ENCODE results near the gene TECPR2. TPM values are rescaled to one million over a fixed set of nuclear protein-coding genes. Genes with fewer than 3 reads are reported as not detected.

TECPR2 gene
- total and polyA plus RNA-seq, 4 donors: 3.5 to 32.5 (median 18.9) TPM

- H3K4me3 ChIP-seq (ENCODE audit: low read length in 2 of 2): no peak overlapping the region
- no peaks in the 10 kb centered on the region for H3K36me3 ChIP-seq (ENCODE audit: control insufficient read depth in 1 of 2, insufficient read depth in 2 of 2, low read length in 1 of 2)
- peak overlapping the region in 1 of 2 donors; percentile 48 for H3K27ac ChIP-seq (ENCODE audit: low read depth in 1 of 2, low read length in 2 of 2)
- DNase-seq (no peak), ATAC-seq (ENCODE audit: low FRiP score) (no peak)
- WGBS, 2 donors: 80 to 81% methylated on average over 3 of the region's 3 CpGs
- no peaks in the 10 kb centered on the region for H3K27me3 ChIP-seq (ENCODE audit: control insufficient read depth in 1 of 2, insufficient read depth in 2 of 2, low read length in 1 of 2)
- intact Hi-C loops (cut with DNase I): no loop called here
- H3K9me3 ChIP-seq (ENCODE audit: control insufficient read depth, low read length): no peaks in the 10 kb centered on the region
- no peaks in the 10 kb centered on the region for H3K4me1 ChIP-seq (ENCODE audit: control insufficient read depth in 1 of 2, insufficient read depth in 2 of 2, low read length in 2 of 2)
These were observed 138.0 kb downstream of the TECPR2 start for GRCh38 chr14:102500713-102501112.

GRCh38 chr14:102501751-102502315 lies 139.1 kb downstream of the TECPR2 start:
- no peaks in the 10 kb centered on the region for H3K9me3 ChIP-seq (ENCODE audit: control insufficient read depth, low read length)
- WGBS, 2 donors: 88 to 90% methylated on average over 20 of the region's 20 CpGs
- no peak overlapping the region for H3K27ac ChIP-seq (ENCODE audit: low read depth in 1 of 2, low read length in 2 of 2)
- intact Hi-C loops (cut with DNase I): no loop called here
- no peak overlapping the region for H3K4me3 ChIP-seq (ENCODE audit: low read length in 2 of 2)
- ATAC-seq (ENCODE audit: low FRiP score) (no peak), DNase-seq (no peak)
- H3K27me3 ChIP-seq (ENCODE audit: control insufficient read depth in 1 of 2, insufficient read depth in 2 of 2, low read length in 1 of 2): no peaks in the 10 kb centered on the region
- H3K4me1 ChIP-seq (ENCODE audit: control insufficient read depth in 1 of 2, insufficient read depth in 2 of 2, low read length in 2 of 2): no peaks in the 10 kb centered on the region
- H3K36me3 ChIP-seq (ENCODE audit: control insufficient read depth in 1 of 2, insufficient read depth in 2 of 2, low read length in 1 of 2): no peaks in the 10 kb centered on the region

- Histone ChIP-seq H3K4me3 (ENCODE audit: low read length in 2 of 2) (no peak overlapping the region), H3K4me1 (ENCODE audit: control insufficient read depth in 1 of 2, insufficient read depth in 2 of 2, low read length in 2 of 2) (no peaks in the 10 kb centered on the region), H3K36me3 (ENCODE audit: control insufficient read depth in 1 of 2, insufficient read depth in 2 of 2, low read length in 1 of 2) (no peaks in the 10 kb centered on the region), H3K9me3 (ENCODE audit: control insufficient read depth, low read length) (no peaks in the 10 kb centered on the region), H3K27ac (ENCODE audit: low read depth in 1 of 2, low read length in 2 of 2) (no peak overlapping the region), H3K27me3 (ENCODE audit: control insufficient read depth in 1 of 2, insufficient read depth in 2 of 2, low read length in 1 of 2) (no peaks in the 10 kb centered on the region)
- WGBS, 2 donors: 94 to 96% methylated on average over 10 of the region's 10 CpGs
- ATAC-seq (ENCODE audit: low FRiP score) (no peak), DNase-seq (no peak)
- intact Hi-C loops (cut with DNase I): no loop called here
These were observed 139.8 kb downstream of the TECPR2 start for GRCh38 chr14:102502571-102502970.

- H3K27me3 ChIP-seq (ENCODE audit: control insufficient read depth in 1 of 2, insufficient read depth in 2 of 2, low read length in 1 of 2): no peaks in the 10 kb centered on the region
- H3K9me3 ChIP-seq (ENCODE audit: control insufficient read depth, low read length): no peaks in the 10 kb centered on the region
- DNase-seq (no peak), ATAC-seq (ENCODE audit: low FRiP score) (no peak)
- H3K27ac ChIP-seq (ENCODE audit: low read depth in 1 of 2, low read length in 2 of 2): no peak overlapping the region
- H3K4me3 ChIP-seq (ENCODE audit: low read length in 2 of 2): no peak overlapping the region
- WGBS, 2 donors: 77 to 81% methylated on average over 12 of the region's 12 CpGs
- intact Hi-C loops (cut with DNase I): no loop called here
- H3K4me1 ChIP-seq (ENCODE audit: control insufficient read depth in 1 of 2, insufficient read depth in 2 of 2, low read length in 2 of 2): no peaks in the 10 kb centered on the region
- H3K36me3 ChIP-seq (ENCODE audit: control insufficient read depth in 1 of 2, insufficient read depth in 2 of 2, low read length in 1 of 2): no peaks in the 10 kb centered on the region
These were observed 141.0 kb downstream of the TECPR2 start for GRCh38 chr14:102503641-102504327.

- Histone ChIP-seq H3K36me3 (ENCODE audit: control insufficient read depth in 1 of 2, insufficient read depth in 2 of 2, low read length in 1 of 2) (no peaks in the 10 kb centered on the region), H3K4me3 (ENCODE audit: low read length in 2 of 2) (no peak overlapping the region), H3K27ac (ENCODE audit: low read depth in 1 of 2, low read length in 2 of 2) (no peak overlapping the region), H3K9me3 (ENCODE audit: control insufficient read depth, low read length) (no peaks in the 10 kb centered on the region), H3K4me1 (ENCODE audit: control insufficient read depth in 1 of 2, insufficient read depth in 2 of 2, low read length in 2 of 2) (no peaks in the 10 kb centered on the region), H3K27me3 (ENCODE audit: control insufficient read depth in 1 of 2, insufficient read depth in 2 of 2, low read length in 1 of 2) (no peaks in the 10 kb centered on the region)
- intact Hi-C loops (cut with DNase I): no loop called here
- DNase-seq: no peak
- ATAC-seq (ENCODE audit: low FRiP score): no peak
- WGBS, 2 donors: 70 to 76% methylated on average over 18 of the region's 18 CpGs
These were observed 141.7 kb downstream of the TECPR2 start for GRCh38 chr14:102504328-102504999.

- Histone ChIP-seq H3K9me3 (ENCODE audit: control insufficient read depth, low read length) (no peaks in the 10 kb centered on the region), H3K36me3 (ENCODE audit: control insufficient read depth in 1 of 2, insufficient read depth in 2 of 2, low read length in 1 of 2) (no peaks in the 10 kb centered on the region), H3K4me3 (ENCODE audit: low read length in 2 of 2) (no peak overlapping the region), H3K4me1 (ENCODE audit: control insufficient read depth in 1 of 2, insufficient read depth in 2 of 2, low read length in 2 of 2) (no peaks in the 10 kb centered on the region), H3K27me3 (ENCODE audit: control insufficient read depth in 1 of 2, insufficient read depth in 2 of 2, low read length in 1 of 2) (no peaks in the 10 kb centered on the region), H3K27ac (ENCODE audit: low read depth in 1 of 2, low read length in 2 of 2) (no peak overlapping the region)
- DNase-seq: no peak
- intact Hi-C loops (cut with DNase I): no loop called here
- ATAC-seq (ENCODE audit: low FRiP score): no peak
- WGBS, 2 donors: 76 to 77% methylated on average over 7 of the region's 7 CpGs
These were observed 142.4 kb downstream of the TECPR2 start for GRCh38 chr14:102505000-102505619.

GRCh38 chr14:102505775-102506625 lies 143.3 kb downstream of the TECPR2 start:
- H3K27ac ChIP-seq (ENCODE audit: low read depth in 1 of 2, low read length in 2 of 2): no peak overlapping the region
- intact Hi-C loops (cut with DNase I): no loop called here
- 91 to 93% methylated on average over 19 of the region's 19 CpGs for WGBS, 2 donors

GRCh38 chr14:102506626-102506925 lies 143.8 kb downstream of the TECPR2 start:
- Histone ChIP-seq H3K36me3 (ENCODE audit: control insufficient read depth in 1 of 2, insufficient read depth in 2 of 2, low read length in 1 of 2) (no peaks in the 10 kb centered on the region), H3K4me1 (ENCODE audit: control insufficient read depth in 1 of 2, insufficient read depth in 2 of 2, low read length in 2 of 2) (no peaks in the 10 kb centered on the region), H3K4me3 (ENCODE audit: low read length in 2 of 2) (no peak overlapping the region), H3K9me3 (ENCODE audit: control insufficient read depth, low read length) (no peaks in the 10 kb centered on the region), H3K27me3 (ENCODE audit: control insufficient read depth in 1 of 2, insufficient read depth in 2 of 2, low read length in 1 of 2) (no peaks in the 10 kb centered on the region), H3K27ac (ENCODE audit: low read depth in 1 of 2, low read length in 2 of 2) (no peak overlapping the region)
- 95 to 98% methylated on average over 11 of the region's 11 CpGs for WGBS, 2 donors
- intact Hi-C loops (cut with DNase I): no loop called here
- ATAC-seq (ENCODE audit: low FRiP score): no peak
- DNase-seq: no peak

More at GRCh38 chr14:102505775-102506625, 143.3 kb downstream of the TECPR2 start:
- Histone ChIP-seq H3K9me3 (ENCODE audit: control insufficient read depth, low read length) (no peaks in the 10 kb centered on the region), H3K27me3 (ENCODE audit: control insufficient read depth in 1 of 2, insufficient read depth in 2 of 2, low read length in 1 of 2) (no peaks in the 10 kb centered on the region), H3K4me1 (ENCODE audit: control insufficient read depth in 1 of 2, insufficient read depth in 2 of 2, low read length in 2 of 2) (no peaks in the 10 kb centered on the region), H3K4me3 (ENCODE audit: low read length in 2 of 2) (no peak overlapping the region), H3K36me3 (ENCODE audit: control insufficient read depth in 1 of 2, insufficient read depth in 2 of 2, low read length in 1 of 2) (no peaks in the 10 kb centered on the region)
- DNase-seq: no peak
- ATAC-seq (ENCODE audit: low FRiP score): no peak
